NT2/D1 (cell line): ENCODE measurements around the gene ITPK1.

Experiments
- DNase-seq: peaks from one replicate; pipeline ENCODE4 v3.0.0-alpha.2; 2011; ENCODE audit warnings: low read depth, low spot score
- H3K27me3 ChIP-seq: 2 replicates; pipeline ENCODE4 v1.6.0; 2011; ENCODE audit warnings: mild to moderate bottlenecking; ENCODE audit not compliant: insufficient read length, insufficient read depth
- H3K36me3 ChIP-seq: 2 replicates; pipeline ENCODE4 v1.6.1; 2011; ENCODE audit warnings: mild to moderate bottlenecking, low read length, mixed read lengths; ENCODE audit not compliant: insufficient read depth, insufficient read length
- H3K4me1 ChIP-seq: 2 replicates; pipeline ENCODE4 v1.5.1; 2011; ENCODE audit not compliant: insufficient read depth, insufficient read length
- H3K4me3 ChIP-seq: 2 replicates; pipeline ENCODE4 v1.5.1; 2011; ENCODE audit warnings: low read depth; ENCODE audit not compliant: insufficient read length
- H3K9ac ChIP-seq: 2 replicates; pipeline ENCODE4 v1.6.0; 2011; ENCODE audit warnings: low read depth; ENCODE audit not compliant: insufficient read length
- H3K9me3 ChIP-seq: 2 replicates; pipeline ENCODE4 v1.5.1; 2011; ENCODE audit warnings: mild to moderate bottlenecking, low read length; ENCODE audit not compliant: insufficient read depth
- SUZ12 ChIP-seq: IDR thresholded peaks from 2 replicates; pipeline ENCODE4 v1.6.1; 2011; ENCODE audit not compliant: insufficient read length, insufficient read depth; ENCODE audit errors: extremely low read depth
- YY1 ChIP-seq: IDR thresholded peaks from 2 replicates; pipeline ENCODE4 v1.6.1; 2011; ENCODE audit not compliant: insufficient read length, insufficient read depth
- ZNF274 ChIP-seq: IDR thresholded peaks from 2 replicates; pipeline ENCODE4 v1.6.1; 2011; ENCODE audit warnings: mild to moderate bottlenecking, low read depth, low read length

ITPK1 gene

GRCh38 chr14:92902191-92902590, 213.5 kb downstream of the ITPK1 start:
- TF ChIP-seq ZNF274 (no peak), SUZ12 (no peak), YY1 (no peak)
- DNase-seq = no peak
- Histone ChIP-seq H3K4me1 (peaks cover 2% of the 10 kb centered on the region), H3K4me3 (no peak overlapping the region), H3K9me3 (no peaks in the 10 kb centered on the region), H3K9ac (no peak overlapping the region), H3K27me3 (peaks cover 14% of the 10 kb centered on the region), H3K36me3 (no peaks in the 10 kb centered on the region)

- peaks cover 2% of the 10 kb centered on the region for H3K4me1 ChIP-seq
- H3K27me3 ChIP-seq = peaks cover 14% of the 10 kb centered on the region
- no peak overlapping the region for H3K9ac ChIP-seq
- H3K4me3 ChIP-seq = no peak overlapping the region
- TF ChIP-seq ZNF274 = no peak
- no peak for TF ChIP-seq SUZ12
- TF ChIP-seq YY1 = no peak
- no peaks in the 10 kb centered on the region for H3K9me3 ChIP-seq
- no peak for DNase-seq
- no peaks in the 10 kb centered on the region for H3K36me3 ChIP-seq
Observed at GRCh38 chr14:92900660-92901059, 215.1 kb downstream of the ITPK1 start.

GRCh38 chr14:92898566-92899131, 217.1 kb downstream of the ITPK1 start:
- Histone ChIP-seq H3K9me3 (peaks cover 5% of the 10 kb centered on the region; the same call in 1 of the 2 replicates), H3K36me3 (no peaks in the 10 kb centered on the region), H3K9ac (no peak overlapping the region), H3K27me3 (peaks cover 14% of the 10 kb centered on the region), H3K4me3 (no peak overlapping the region), H3K4me1 (peaks cover 2% of the 10 kb centered on the region)
- DNase-seq = no peak
- TF ChIP-seq SUZ12 (no peak), YY1 (no peak), ZNF274 (no peak)

GRCh38 chr14:92897922-92898565, 217.7 kb downstream of the ITPK1 start:
- H3K9ac ChIP-seq = no peak overlapping the region
- DNase-seq = no peak
- peaks cover under 1% of the 10 kb centered on the region for H3K4me1 ChIP-seq
- peaks cover 11% of the 10 kb centered on the region; the same call in 1 of the 2 replicates for H3K9me3 ChIP-seq
- no peaks in the 10 kb centered on the region for H3K36me3 ChIP-seq
- TF ChIP-seq SUZ12 (no peak), ZNF274 (no peak), YY1 (no peak)
- H3K4me3 ChIP-seq = no peak overlapping the region
- H3K27me3 ChIP-seq = peaks cover 9% of the 10 kb centered on the region

- H3K9ac ChIP-seq = no peak overlapping the region
- H3K36me3 ChIP-seq = no peaks in the 10 kb centered on the region
- no peak overlapping the region for H3K4me3 ChIP-seq
- TF ChIP-seq SUZ12 = no peak
- no peaks in the 10 kb centered on the region for H3K27me3 ChIP-seq
- H3K9me3 ChIP-seq = peaks cover 24% of the 10 kb centered on the region; the same call in 1 of the 2 replicates
- no peak for DNase-seq
- no peaks in the 10 kb centered on the region for H3K4me1 ChIP-seq
Observed at GRCh38 chr14:92895352-92895878, 220.3 kb downstream of the ITPK1 start.

- no peak for DNase-seq
- TF ChIP-seq ZNF274 = no peak
- no peak for TF ChIP-seq SUZ12
- no peak for TF ChIP-seq YY1
- Histone ChIP-seq H3K36me3 (no peaks in the 10 kb centered on the region), H3K27me3 (peaks cover 4% of the 10 kb centered on the region), H3K9me3 (peaks cover 24% of the 10 kb centered on the region; the same call in 1 of the 2 replicates), H3K4me3 (no peak overlapping the region), H3K9ac (no peak overlapping the region), H3K4me1 (no peaks in the 10 kb centered on the region)
Observed at GRCh38 chr14:92892589-92892988, 223.1 kb downstream of the ITPK1 start.

GRCh38 chr14:92890830-92891588, 224.7 kb downstream of the ITPK1 start:
- Histone ChIP-seq H3K4me1 (no peaks in the 10 kb centered on the region), H3K4me3 (no peak overlapping the region), H3K9ac (no peak overlapping the region), H3K36me3 (no peaks in the 10 kb centered on the region), H3K27me3 (peaks cover 4% of the 10 kb centered on the region), H3K9me3 (peaks cover 24% of the 10 kb centered on the region; the same call in 1 of the 2 replicates)
- no peak for DNase-seq
- TF ChIP-seq SUZ12 (no peak), YY1 (no peak), ZNF274 (no peak)
